Prostate gland (tissue), 2 donors: ENCODE data around the gene KCNN3.

ENCODE experiments used
- POLR2A ChIP-seq: fragments of 450-650 bp; IDR thresholded peaks from one replicate; pipeline ENCODE4 v1.6.1; 2016; ENCODE audit warnings: antibody characterized with exemption, mild to moderate bottlenecking
- POLR2AphosphoS5 ChIP-seq: sonication (generic); formaldehyde crosslinking; IDR thresholded peaks from one replicate; pipeline ENCODE4 v1.6.1; 2017; ENCODE audit warnings: antibody characterized with exemption
- TF ChIP-seq, protein P1 (sequence below), 4 experiments: fragments of 200-600 bp in 2 of 4; fragments of 450-650 bp in 2 of 4; sonication (generic) in 2 of 4; IDR thresholded peaks; 1 replicate in 3 of 4; 2 replicates in 1 of 4; pipeline ENCODE4 v1.5.1; 2016 to 2019; ENCODE audit warnings: antibody characterized with exemption in 4 of 4, mild to moderate bottlenecking in 2 of 4, moderate library complexity in 2 of 4

DNA sequence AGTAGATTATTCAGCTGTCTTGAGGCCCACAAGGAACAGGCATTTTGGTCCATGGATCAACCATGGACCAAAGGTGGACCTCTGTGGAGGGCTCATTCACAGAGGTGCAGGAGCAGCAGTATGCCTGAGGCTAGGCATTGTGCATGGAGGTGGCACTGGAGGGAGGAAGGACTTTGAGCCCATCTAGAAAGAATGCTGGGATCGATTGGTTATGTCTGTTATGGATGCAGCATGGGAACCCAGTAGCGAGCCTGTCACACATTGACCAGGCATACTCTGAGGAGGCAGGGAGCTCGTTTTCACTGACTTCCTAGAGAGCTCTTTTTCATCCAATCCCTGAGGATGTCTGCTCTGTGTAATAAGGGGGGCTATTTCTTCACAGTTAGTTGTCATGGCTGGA is 75.5 kb downstream of the KCNN3 start:
- TF ChIP-seq, protein P1, sequence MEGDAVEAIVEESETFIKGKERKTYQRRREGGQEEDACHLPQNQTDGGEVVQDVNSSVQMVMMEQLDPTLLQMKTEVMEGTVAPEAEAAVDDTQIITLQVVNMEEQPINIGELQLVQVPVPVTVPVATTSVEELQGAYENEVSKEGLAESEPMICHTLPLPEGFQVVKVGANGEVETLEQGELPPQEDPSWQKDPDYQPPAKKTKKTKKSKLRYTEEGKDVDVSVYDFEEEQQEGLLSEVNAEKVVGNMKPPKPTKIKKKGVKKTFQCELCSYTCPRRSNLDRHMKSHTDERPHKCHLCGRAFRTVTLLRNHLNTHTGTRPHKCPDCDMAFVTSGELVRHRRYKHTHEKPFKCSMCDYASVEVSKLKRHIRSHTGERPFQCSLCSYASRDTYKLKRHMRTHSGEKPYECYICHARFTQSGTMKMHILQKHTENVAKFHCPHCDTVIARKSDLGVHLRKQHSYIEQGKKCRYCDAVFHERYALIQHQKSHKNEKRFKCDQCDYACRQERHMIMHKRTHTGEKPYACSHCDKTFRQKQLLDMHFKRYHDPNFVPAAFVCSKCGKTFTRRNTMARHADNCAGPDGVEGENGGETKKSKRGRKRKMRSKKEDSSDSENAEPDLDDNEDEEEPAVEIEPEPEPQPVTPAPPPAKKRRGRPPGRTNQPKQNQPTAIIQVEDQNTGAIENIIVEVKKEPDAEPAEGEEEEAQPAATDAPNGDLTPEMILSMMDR (IDR thresholded peaks at IDR 0.05): no peak
- TF ChIP-seq POLR2A (no peak), POLR2AphosphoS5 (no peak)
